CD14-positive monocyte (primary cell): ENCODE results near the gene HAPLN2. TPM values are rescaled to one million over a fixed set of nuclear protein-coding genes. Genes with fewer than 3 reads are reported as not detected.

Experiments
- DNase-seq, 3 donors: peaks; one replicate each; pipeline ENCODE4 v3.0.0-alpha.2; 2011 to 2022
- H2AFZ ChIP-seq: 2 replicates; pipeline ENCODE4 v1.6.0; 2012; ENCODE audit warnings: mild to moderate bottlenecking, low read depth, low read length, inconsistent platforms; ENCODE audit not compliant: insufficient read depth, poor library complexity, severe bottlenecking
- H3K27ac ChIP-seq, 2 donors: 1 replicate in 1 of 2; 2 replicates in 1 of 2; pipeline ENCODE4 v1.5.1; 2012 to 2013; ENCODE audit warnings: low read length in 2 of 2, control low read depth in 1 of 2, inconsistent platforms in 1 of 2, low read depth in 1 of 2, mild to moderate bottlenecking in 1 of 2
- H3K27me3 ChIP-seq, 2 donors: one replicate each; pipeline versions ENCODE4 v1.6.0 to v1.6.1; 2011 to 2013; ENCODE audit warnings: low read length in 2 of 2; ENCODE audit not compliant: control insufficient read depth in 2 of 2, insufficient read depth in 2 of 2
- H3K36me3 ChIP-seq, 2 donors: replicated peaks in 1 of 2; 1 replicate in 1 of 2; 2 replicates in 1 of 2; pipeline versions ENCODE4 v1.5.1 to v1.6.1; 2012 to 2013; ENCODE audit warnings: low read length in 2 of 2, control low read depth in 1 of 2, inconsistent platforms in 1 of 2, mild to moderate bottlenecking in 1 of 2; ENCODE audit not compliant: insufficient read depth in 2 of 2, control insufficient read depth in 1 of 2
- H3K4me1 ChIP-seq, 2 donors: 1 replicate in 1 of 2; 2 replicates in 1 of 2; pipeline versions ENCODE4 v1.5.1 to v1.6.1; 2012 to 2013; ENCODE audit warnings: low read length in 2 of 2, control low read depth in 1 of 2, inconsistent platforms in 1 of 2, mild to moderate bottlenecking in 1 of 2, moderate library complexity in 1 of 2; ENCODE audit not compliant: insufficient read depth in 2 of 2, control insufficient read depth in 1 of 2
- H3K4me2 ChIP-seq: replicated peaks from 2 replicates; pipeline ENCODE3; 2012; ENCODE audit warnings: low read length, moderate library complexity, mild to moderate bottlenecking; ENCODE audit not compliant: poor library complexity, severe bottlenecking; ENCODE audit errors: extremely low read depth
- H3K4me3 ChIP-seq, 3 experiments: fragments of 200-600 bp in 1 of 3; sonication (generic) in 1 of 3; replicated peaks in 1 of 3; 1 replicate in 2 of 3; 2 replicates in 1 of 3; pipeline ENCODE4 v1.5.1; 2011 to 2013; ENCODE audit warnings: low read length in 3 of 3, mild to moderate bottlenecking in 3 of 3, control low read depth in 2 of 3, low read depth in 2 of 3, inconsistent platforms in 1 of 3, moderate library complexity in 1 of 3
- H3K79me2 ChIP-seq: 2 replicates; pipeline ENCODE4 v1.6.0; 2012; ENCODE audit warnings: mild to moderate bottlenecking, control low read depth, inconsistent platforms, low read length, moderate library complexity; ENCODE audit not compliant: insufficient read depth
- H3K9ac ChIP-seq: 2 replicates; pipeline ENCODE4 v1.6.0; 2017; ENCODE audit warnings: low read length, mild to moderate bottlenecking; ENCODE audit not compliant: insufficient read depth, poor library complexity, severe bottlenecking
- H3K9me3 ChIP-seq, 2 donors: replicated peaks in 1 of 2; 1 replicate in 1 of 2; 2 replicates in 1 of 2; pipeline versions ENCODE4 v1.5.1 to v1.6.1; 2012 to 2013; ENCODE audit warnings: low read length in 2 of 2, control low read depth in 1 of 2; ENCODE audit not compliant: control insufficient read depth in 1 of 2, insufficient read depth in 1 of 2
- H4K20me1 ChIP-seq: 2 replicates; pipeline ENCODE4 v1.6.0; 2012; ENCODE audit warnings: mild to moderate bottlenecking, low read length, control low read depth, moderate library complexity; ENCODE audit not compliant: insufficient read depth
- H3K27ac Mint-ChIP-seq, 7 donors: one replicate each; pipeline ENCODE4 v1.8.0; 2020; ENCODE audit warnings: mild to moderate bottlenecking in 7 of 7, mixed read lengths in 7 of 7, moderate library complexity in 6 of 7, inconsistent platforms in 2 of 7
- H3K27me3 Mint-ChIP-seq, 3 donors: one replicate each; pipeline ENCODE4 v1.8.0; 2021 to 2022; ENCODE audit warnings: low read depth in 3 of 3, mild to moderate bottlenecking in 3 of 3, mixed read lengths in 3 of 3, moderate library complexity in 3 of 3, inconsistent platforms in 1 of 3
- H3K36me3 Mint-ChIP-seq, 2 donors: one replicate each; pipeline ENCODE4 v1.8.0; 2020; ENCODE audit warnings: mixed read lengths in 2 of 2, inconsistent platforms in 1 of 2, mild to moderate bottlenecking in 1 of 2
- H3K4me1 Mint-ChIP-seq: one replicate; pipeline ENCODE4 v1.8.0; 2020; ENCODE audit warnings: mild to moderate bottlenecking, mixed read lengths
- H3K4me3 Mint-ChIP-seq, 2 donors: one replicate each; pipeline ENCODE4 v1.8.0; 2020; ENCODE audit warnings: mild to moderate bottlenecking in 2 of 2, mixed read lengths in 2 of 2, moderate library complexity in 1 of 2
- H3K9me3 Mint-ChIP-seq, 7 donors: one replicate each; pipeline ENCODE4 v1.8.0; 2020 to 2022; ENCODE audit warnings: mixed read lengths in 7 of 7, mild to moderate bottlenecking in 6 of 7, moderate library complexity in 6 of 7, inconsistent platforms in 2 of 7
- CTCF ChIP-seq: fragments of 200-600 bp; IDR thresholded peaks from one replicate; pipeline ENCODE4 v1.8.0; 2022; ENCODE audit warnings: antibody characterized with exemption, mild to moderate bottlenecking
- WGBS: methylation state at CpG from one replicate; pipeline ENCODE4 v1.1.5; 2013; ENCODE audit warnings: missing lambda C conversion rate; ENCODE audit not compliant: insufficient coverage; 5-methylcytosine and 5-hydroxymethylcytosine counted together
- intact Hi-C, 2 donors: fragments of 100-400 bp; cut with micrococcal nuclease; formaldehyde crosslinking; loops; one replicate each; pipeline versions ENCODE4 v1.15.0 to v1.15.1; 2023
- polyA plus RNA-seq, 3 donors: library from polyadenylated mRNA; depleted of rRNA in 1 of 3; unstranded in 2 of 3; stranded (reverse) in 1 of 3; fragments of 300-500 nt in 2 of 3; fragments of >200 nt in 1 of 3; fragmentation: Illumina TruSeq in 2 of 3; gene quantifications; 1 replicate in 2 of 3; 2 replicates in 1 of 3; pipeline ENCODE4 v1.2.3, GENCODE V29; 2012 to 2021

HAPLN2 gene
- polyA plus RNA-seq, 3 donors: not detected

GRCh38 chr1:156622581-156623297, 3.5 kb downstream of the HAPLN2 start:
- H3K4me1 ChIP-seq: peaks cover 14 to 22% of the 10 kb centered on the region in 2 donors
- H3K4me2 ChIP-seq: no peak overlapping the region
- Mint-ChIP-seq H3K27ac (no peak overlapping the region), H3K36me3 (peaks cover 0 to 2% of the 10 kb centered on the region in 2 donors), H3K9me3 (peaks cover 0 to 12% (median 5%) of the 10 kb centered on the region in 7 donors), H3K4me1 (peaks cover 10% of the 10 kb centered on the region), H3K4me3 (peak overlapping the region in 1 of 2 donors; percentile 81), H3K27me3 (peaks cover 69 to 91% (median 82%) of the 10 kb centered on the region in 3 donors)
- H3K27me3 ChIP-seq: peaks cover 65 to 86% of the 10 kb centered on the region in 2 donors
- no peak for DNase-seq
- no peak overlapping the region for H3K4me3 ChIP-seq
- H4K20me1 ChIP-seq: no peaks in the 10 kb centered on the region
- H3K79me2 ChIP-seq: no peaks in the 10 kb centered on the region
- peaks cover 0 to 8% of the 10 kb centered on the region in 2 donors for H3K9me3 ChIP-seq
- no peak overlapping the region for H3K9ac ChIP-seq
- H3K36me3 ChIP-seq: no peaks in the 10 kb centered on the region
- H3K27ac ChIP-seq: no peak overlapping the region
- intact Hi-C loops: loop anchor here in 1 of 2 donors (10.0 kb wide), 1 partner anchor 52 kb away; the partner anchor contains the start of gene NES
- H2AFZ ChIP-seq: no peak overlapping the region
- TF ChIP-seq CTCF: no peak
- WGBS: 100% methylated on average over 3 of the region's 6 CpGs

- Histone ChIP-seq H3K4me2 (peak overlapping the region; percentile 54), H3K4me3 (peak overlapping the region in 1 of 3 experiments; percentile 56), H3K79me2 (no peaks in the 10 kb centered on the region), H2AFZ (peak overlapping the region; percentile 65), H3K27ac (no peak overlapping the region), H3K9ac (no peak overlapping the region), H3K27me3 (peaks cover 61 to 89% of the 10 kb centered on the region in 2 donors), H3K36me3 (no peaks in the 10 kb centered on the region), H3K9me3 (peaks cover 0 to 8% of the 10 kb centered on the region in 2 donors), H4K20me1 (no peaks in the 10 kb centered on the region), H3K4me1 (peaks cover 14 to 22% of the 10 kb centered on the region in 2 donors)
- no peak overlapping the region for H3K27ac Mint-ChIP-seq
- intact Hi-C loops: loop anchor here in 1 of 2 donors (10.0 kb wide), 1 partner anchor 51 kb away; the partner anchor contains the start of gene NES
- peaks cover 0 to 2% of the 10 kb centered on the region in 2 donors for H3K36me3 Mint-ChIP-seq
- H3K27me3 Mint-ChIP-seq: peaks cover 70 to 90% (median 85%) of the 10 kb centered on the region in 3 donors
- peak overlapping the region in 1 of 2 donors; percentile 81 for H3K4me3 Mint-ChIP-seq
- H3K4me1 Mint-ChIP-seq: peaks cover 10% of the 10 kb centered on the region
- WGBS: 2% methylated on average over 72 of the region's 87 CpGs
- peak; percentile 24 for TF ChIP-seq CTCF
- peak in 1 of 3 donors; percentile 27 for DNase-seq
- peaks cover 0 to 12% (median 5%) of the 10 kb centered on the region in 7 donors for H3K9me3 Mint-ChIP-seq
These were observed 5.0 kb downstream of the HAPLN2 start for GRCh38 chr1:156623946-156624813.
